Measurements from ENCODE around the gene GRK6.

Gene GRK6

GRCh38 chr5:177489119-177489716, 62.7 kb downstream of the GRK6 start:
- no peak for DNase-seq

- DNase-seq: no peak
Measured at GRCh38 chr5:177490311-177490991, 64.0 kb downstream of the GRK6 start.

DNA sequence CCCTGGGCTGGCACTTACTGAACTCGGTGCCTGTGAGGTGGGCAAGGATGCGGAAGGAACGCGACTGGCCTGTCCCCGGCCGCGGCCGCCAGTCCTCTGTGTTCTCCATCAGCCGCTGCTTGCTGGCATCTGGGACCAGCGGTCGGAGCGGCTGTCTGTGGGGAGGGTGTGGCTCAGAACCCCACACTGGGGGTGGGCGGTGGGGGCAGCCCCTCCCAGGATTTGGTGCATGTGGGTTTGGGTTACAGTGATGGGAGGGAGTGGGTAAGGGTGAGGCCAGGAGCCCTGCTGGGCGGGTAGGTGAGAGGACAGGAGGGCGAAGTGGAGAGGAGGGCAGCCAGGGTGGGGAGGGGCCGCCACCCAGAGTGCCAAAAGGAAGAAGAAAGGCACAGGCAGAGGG, 64.5 kb downstream of the GRK6 start:
- DNase-seq: no peak

DNA sequence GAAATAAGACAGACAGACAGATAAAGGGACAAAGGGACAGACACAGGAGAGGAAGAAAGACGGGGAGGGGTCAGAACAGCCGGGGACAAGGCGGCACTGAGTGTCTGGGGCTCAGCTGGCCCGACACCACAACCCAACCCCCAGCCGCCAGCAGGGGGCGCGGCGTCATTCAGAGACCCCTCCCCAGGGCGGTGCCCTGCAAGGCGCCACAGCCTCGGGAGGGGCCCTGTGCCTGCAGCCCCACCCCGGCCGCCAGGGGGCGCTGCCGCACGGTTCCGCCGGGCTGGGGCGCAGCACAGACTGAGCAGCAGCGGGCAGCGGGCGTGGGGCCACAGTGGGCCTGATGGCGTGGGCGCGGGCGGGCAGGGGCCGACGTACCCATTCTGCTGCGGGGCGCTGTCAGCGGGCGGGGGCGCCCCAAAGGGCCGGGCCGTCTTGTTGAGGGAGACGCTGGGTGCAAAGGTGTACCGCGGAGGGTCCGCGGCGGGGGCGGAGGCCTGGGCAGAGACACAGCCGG, 65.0 kb downstream of the GRK6 start:
- DNase-seq: peak; percentile 67 to 73

DNA sequence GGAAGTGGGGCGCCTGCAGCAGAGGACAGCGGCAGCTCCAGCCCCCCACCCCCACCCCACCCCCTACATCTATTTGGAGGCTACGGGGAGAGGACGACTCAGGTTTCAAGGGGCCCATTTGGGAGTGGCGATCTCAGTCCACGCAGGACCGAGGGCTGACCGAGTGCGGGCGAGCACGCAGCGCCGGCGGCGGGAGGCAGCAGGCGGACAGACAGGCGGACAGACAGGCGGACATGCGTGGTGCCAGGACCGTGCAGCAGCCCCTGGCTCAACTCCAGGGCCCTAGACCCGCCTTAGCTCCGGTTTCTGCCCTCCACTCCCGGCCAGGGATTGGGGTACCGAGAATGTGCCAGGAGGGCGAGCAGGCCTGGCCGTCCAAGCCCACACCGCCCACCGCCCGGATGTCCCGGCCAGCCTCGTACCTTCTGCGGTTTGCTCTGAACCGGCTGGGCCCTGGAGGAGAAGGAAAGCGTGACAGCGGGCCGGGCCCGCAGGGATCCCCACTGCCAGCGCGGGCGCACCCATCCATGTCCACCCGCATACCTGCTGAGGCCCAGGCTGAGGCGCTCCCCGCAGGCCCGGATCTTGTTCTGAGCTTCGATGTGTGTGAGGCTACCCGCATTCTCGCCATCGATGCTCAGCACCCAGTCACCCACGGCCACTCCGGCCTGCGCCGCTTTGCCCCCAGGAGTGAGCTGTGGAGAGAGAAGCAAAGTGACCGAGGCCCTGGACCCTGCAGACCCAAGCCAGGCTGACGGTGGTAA, 65.7 kb downstream of the GRK6 start:
- DNase-seq: no peak
